Mesendoderm (in vitro differentiated cells): ENCODE data around the gene LGALS16.
"Not testable (repeated sequence)": the region's sequence is repeated elsewhere in the genome, so short reads cannot be mapped to it uniquely, and the experiment has no call there.

ENCODE experiments used
- DNase-seq: peaks from one replicate; pipeline ENCODE4 v3.0.0; 2013
- H2AK5ac ChIP-seq: 2 replicates; pipeline ENCODE4 v1.6.1; 2013; ENCODE audit warnings: low read length, inconsistent platforms
- H2BK120ac ChIP-seq: 2 replicates; pipeline ENCODE4 v1.6.1; 2013; ENCODE audit warnings: low read depth, mild to moderate bottlenecking, low read length, moderate library complexity, mixed read lengths
- H2BK15ac ChIP-seq: replicated peaks from 2 replicates; pipeline ENCODE4 v1.6.1; 2013; ENCODE audit warnings: low read depth, mild to moderate bottlenecking, moderate library complexity
- H2BK5ac ChIP-seq: 2 replicates; pipeline ENCODE4 v1.6.1; 2013; ENCODE audit warnings: low read length, inconsistent platforms
- H3K18ac ChIP-seq: 2 replicates; pipeline ENCODE4 v1.6.1; 2013; ENCODE audit warnings: mild to moderate bottlenecking, low read length, mixed read lengths
- H3K23ac ChIP-seq: one replicate; pipeline ENCODE4 v1.6.1; 2013; ENCODE audit warnings: low read length
- H3K27ac ChIP-seq: 2 replicates; pipeline ENCODE4 v1.5.1; 2013; ENCODE audit warnings: low read depth, mild to moderate bottlenecking, inconsistent platforms, low read length, moderate library complexity
- H3K27me3 ChIP-seq: 2 replicates; pipeline ENCODE4 v1.6.1; 2013; ENCODE audit warnings: low read length, control low read depth, mild to moderate bottlenecking, inconsistent platforms; ENCODE audit not compliant: insufficient read depth, poor library complexity
- H3K36me3 ChIP-seq: 2 replicates; pipeline ENCODE4 v1.6.1; 2013; ENCODE audit warnings: low read length, inconsistent platforms; ENCODE audit not compliant: control insufficient read depth, insufficient read depth
- H3K4ac ChIP-seq: one replicate; pipeline ENCODE4 v1.6.1; 2013; ENCODE audit warnings: low read depth, mild to moderate bottlenecking, low read length, moderate library complexity
- H3K4me1 ChIP-seq: 2 replicates; pipeline ENCODE4 v1.6.1; 2013; ENCODE audit warnings: low read depth, low read length, inconsistent platforms; ENCODE audit not compliant: control insufficient read depth
- H3K4me2 ChIP-seq: 2 replicates; pipeline ENCODE4 v1.6.1; 2013; ENCODE audit warnings: low read length
- H3K4me3 ChIP-seq: 2 replicates; pipeline ENCODE4 v1.5.1; 2013; ENCODE audit warnings: mild to moderate bottlenecking, low read length
- H3K56ac ChIP-seq: one replicate; pipeline ENCODE4 v1.6.1; 2013; ENCODE audit warnings: low read length
- H3K79me1 ChIP-seq: 2 replicates; pipeline ENCODE4 v1.6.1; 2013; ENCODE audit warnings: low read length, inconsistent platforms
- H3K79me2 ChIP-seq: 2 replicates; pipeline ENCODE4 v1.6.1; 2013; ENCODE audit warnings: mild to moderate bottlenecking, low read length; ENCODE audit not compliant: control insufficient read depth, insufficient read depth
- H3K9ac ChIP-seq: 2 replicates; pipeline ENCODE4 v1.6.1; 2013; ENCODE audit warnings: low read length, inconsistent platforms
- H4K5ac ChIP-seq: one replicate; pipeline ENCODE4 v1.6.1; 2013; ENCODE audit warnings: low read length
- H4K8ac ChIP-seq: one replicate; pipeline ENCODE4 v1.6.1; 2013; ENCODE audit warnings: low read depth, mild to moderate bottlenecking, control low read depth, low read length, moderate library complexity
- whole genome bisulfite sequencing: extraction: QIAGEN DNeasy Blood & Tissue Kit; methylation state at CpG from one replicate; pipeline ENCODE4 v1.1.7; 2013; ENCODE audit warnings: low lambda C conversion rate, missing lambda C conversion rate; ENCODE audit not compliant: insufficient coverage; ENCODE audit errors: extremely low coverage; 5-methylcytosine and 5-hydroxymethylcytosine counted together

Gene LGALS16

GRCh38 chr19:39627631-39628030 is 28.1 kb upstream of the LGALS16 start:
- WGBS: no CpG with 5 or more reads among the region's 2 CpGs
- not testable (repeated sequence) for H3K4me2 ChIP-seq

GRCh38 chr19:39631178-39631577 is 24.5 kb upstream of the LGALS16 start:
- no peaks in the 10 kb centered on the region for H3K79me2 ChIP-seq
- H2BK5ac ChIP-seq: no peak overlapping the region
- no peak overlapping the region for H3K56ac ChIP-seq
- no peak overlapping the region for H3K4me3 ChIP-seq
- H3K9ac ChIP-seq: no peak overlapping the region
- no peaks in the 10 kb centered on the region for H3K36me3 ChIP-seq
- H3K79me1 ChIP-seq: no peaks in the 10 kb centered on the region
- H2BK15ac ChIP-seq: no peak overlapping the region
- no peaks in the 10 kb centered on the region for H3K4me1 ChIP-seq
- H3K4me2 ChIP-seq: no peak overlapping the region
- H3K4ac ChIP-seq: no peak overlapping the region
- no peak overlapping the region for H2BK120ac ChIP-seq
- WGBS: no CpG with 5 or more reads among the region's 4 CpGs
- no peak overlapping the region for H2AK5ac ChIP-seq
- no peaks in the 10 kb centered on the region for H3K27me3 ChIP-seq
- no peak overlapping the region for H4K8ac ChIP-seq
- H3K23ac ChIP-seq: no peak overlapping the region
- no peak overlapping the region for H4K5ac ChIP-seq
- no peak overlapping the region for H3K18ac ChIP-seq
- DNase-seq: peak; percentile 88
- H3K27ac ChIP-seq: no peak overlapping the region

More at GRCh38 chr19:39627631-39628030, 28.1 kb upstream of the LGALS16 start:
- H3K27ac ChIP-seq, H2BK15ac ChIP-seq, H3K4me3 ChIP-seq, H3K23ac ChIP-seq, H2AK5ac ChIP-seq, H4K5ac ChIP-seq, H3K4ac ChIP-seq, H3K36me3 ChIP-seq, H4K8ac ChIP-seq, H3K56ac ChIP-seq, H3K18ac ChIP-seq, H3K27me3 ChIP-seq, H2BK120ac ChIP-seq, H3K9ac ChIP-seq, H2BK5ac ChIP-seq, H3K79me2 ChIP-seq, H3K4me1 ChIP-seq, H3K79me1 ChIP-seq: not testable (repeated sequence)
- peak; percentile 32 for DNase-seq

GRCh38 chr19:39631626-39632025 is 24.1 kb upstream of the LGALS16 start:
- Histone ChIP-seq H4K8ac (no peak overlapping the region), H3K36me3 (no peaks in the 10 kb centered on the region), H4K5ac (no peak overlapping the region), H3K79me2 (no peaks in the 10 kb centered on the region), H2AK5ac (no peak overlapping the region), H3K4me2 (no peak overlapping the region), H2BK15ac (no peak overlapping the region), H3K27me3 (no peaks in the 10 kb centered on the region), H3K4me3 (no peak overlapping the region), H3K18ac (no peak overlapping the region), H3K79me1 (no peaks in the 10 kb centered on the region), H3K4ac (no peak overlapping the region), H2BK120ac (no peak overlapping the region), H3K23ac (no peak overlapping the region), H2BK5ac (no peak overlapping the region), H3K9ac (no peak overlapping the region), H3K27ac (no peak overlapping the region), H3K56ac (no peak overlapping the region), H3K4me1 (no peaks in the 10 kb centered on the region)
- WGBS: no CpG with 5 or more reads among the region's 6 CpGs
- peak; percentile 59 for DNase-seq

- Histone ChIP-seq H3K56ac (no peak overlapping the region), H2BK5ac (no peak overlapping the region), H2AK5ac (no peak overlapping the region), H3K4me1 (no peaks in the 10 kb centered on the region), H3K9ac (no peak overlapping the region), H3K36me3 (no peaks in the 10 kb centered on the region), H2BK15ac (no peak overlapping the region), H3K79me2 (no peaks in the 10 kb centered on the region), H3K4me3 (no peak overlapping the region), H4K5ac (no peak overlapping the region), H3K18ac (no peak overlapping the region), H3K79me1 (no peaks in the 10 kb centered on the region), H3K4ac (no peak overlapping the region), H3K27ac (no peak overlapping the region), H4K8ac (no peak overlapping the region), H2BK120ac (no peak overlapping the region), H3K23ac (no peak overlapping the region), H3K4me2 (no peak overlapping the region), H3K27me3 (no peaks in the 10 kb centered on the region)
- no peak for DNase-seq
- no CpG with 5 or more reads among the region's 4 CpGs for WGBS
These were observed 17.8 kb upstream of the LGALS16 start for GRCh38 chr19:39637891-39638290.

- Histone ChIP-seq H3K4me2 (no peak overlapping the region), H3K4me3 (no peak overlapping the region), H2BK5ac (no peak overlapping the region), H2BK15ac (no peak overlapping the region), H2BK120ac (no peak overlapping the region), H4K8ac (no peak overlapping the region), H3K4ac (no peak overlapping the region), H3K36me3 (no peaks in the 10 kb centered on the region), H3K79me2 (no peaks in the 10 kb centered on the region), H3K23ac (no peak overlapping the region), H3K56ac (no peak overlapping the region), H2AK5ac (no peak overlapping the region), H3K4me1 (no peaks in the 10 kb centered on the region), H3K27me3 (no peaks in the 10 kb centered on the region), H3K9ac (no peak overlapping the region), H4K5ac (no peak overlapping the region), H3K18ac (no peak overlapping the region), H3K27ac (no peak overlapping the region), H3K79me1 (no peaks in the 10 kb centered on the region)
- DNase-seq: no peak
- WGBS: no CpG with 5 or more reads among the region's 1 CpG
These were observed 13.9 kb upstream of the LGALS16 start for GRCh38 chr19:39641773-39642172.

GRCh38 chr19:39643591-39643990 is 12.1 kb upstream of the LGALS16 start:
- Histone ChIP-seq H2BK15ac (no peak overlapping the region), H3K9ac (no peak overlapping the region), H3K79me1 (no peaks in the 10 kb centered on the region), H4K5ac (no peak overlapping the region), H2BK120ac (no peak overlapping the region), H3K27me3 (no peaks in the 10 kb centered on the region), H3K4me2 (no peak overlapping the region), H3K56ac (no peak overlapping the region), H2BK5ac (no peak overlapping the region), H3K27ac (no peak overlapping the region), H3K36me3 (no peaks in the 10 kb centered on the region), H4K8ac (no peak overlapping the region), H2AK5ac (no peak overlapping the region), H3K4ac (no peak overlapping the region), H3K4me1 (no peaks in the 10 kb centered on the region), H3K79me2 (no peaks in the 10 kb centered on the region), H3K18ac (no peak overlapping the region), H3K4me3 (no peak overlapping the region), H3K23ac (no peak overlapping the region)
- no peak for DNase-seq
- WGBS: no CpG with 5 or more reads among the region's 5 CpGs
